Measurements from ENCODE around the gene FHIT. TPM values are rescaled to one million over a fixed set of nuclear protein-coding genes. Genes with fewer than 3 reads are reported as not detected.

Gene FHIT
- total and polyA plus RNA-seq, 5 experiments from 2014 or later, result 11.7 to 32.3 (median 15.5) TPM

- no peak overlapping the region for H3K4me3 Mint-ChIP-seq
- no peaks in the 10 kb centered on the region for H3K4me1 Mint-ChIP-seq
These were observed 447.8 kb downstream of the FHIT start for GRCh38 chr3:60803216-60804173.

GRCh38 chr3:60801307-60801706 lies 449.9 kb downstream of the FHIT start:
- peaks cover 0 to 4% (median 0%) of the 10 kb centered on the region in 3 donors for H3K36me3 Mint-ChIP-seq
- no peak overlapping the region for H3K27ac Mint-ChIP-seq
- H3K9me3 Mint-ChIP-seq, result peaks cover 0 to 10% (median 0%) of the 10 kb centered on the region in 9 donors
- POLR2A ChIA-PET, result no interaction called here
- no peaks in the 10 kb centered on the region for H3K27me3 Mint-ChIP-seq
- no peak for ATAC-seq
- no peaks in the 10 kb centered on the region for H3K4me1 Mint-ChIP-seq
- H3K4me3 Mint-ChIP-seq, result no peak overlapping the region
- DNase-seq, result no peak

More at GRCh38 chr3:60803216-60804173, 447.8 kb downstream of the FHIT start:
- DNase-seq, result no peak
- POLR2A ChIA-PET, result no interaction called here
- Mint-ChIP-seq H3K9me3 (peaks cover 0 to 10% (median 0%) of the 10 kb centered on the region in 9 donors), H3K27me3 (no peaks in the 10 kb centered on the region), H3K36me3 (peaks cover 0 to 4% (median 0%) of the 10 kb centered on the region in 3 donors), H3K27ac (peak overlapping the region in 1 of 10 donors; percentile 22)
- no peak for ATAC-seq

GRCh38 chr3:60798456-60798855 lies 452.8 kb downstream of the FHIT start:
- DNase-seq (no peak), ATAC-seq (no peak)
- H3K4me3 Mint-ChIP-seq, result no peak overlapping the region
- H3K27ac Mint-ChIP-seq, result no peak overlapping the region
- H3K27me3 Mint-ChIP-seq, result no peaks in the 10 kb centered on the region
- no peaks in the 10 kb centered on the region for H3K36me3 Mint-ChIP-seq
- POLR2A ChIA-PET, result no interaction called here
- H3K9me3 Mint-ChIP-seq, result peaks cover 0 to 10% (median 0%) of the 10 kb centered on the region in 9 donors
- no peaks in the 10 kb centered on the region for H3K4me1 Mint-ChIP-seq

- Mint-ChIP-seq H3K4me3 (no peak overlapping the region), H3K27me3 (no peaks in the 10 kb centered on the region), H3K9me3 (no peaks in the 10 kb centered on the region), H3K4me1 (no peaks in the 10 kb centered on the region), H3K27ac (no peak overlapping the region), H3K36me3 (no peaks in the 10 kb centered on the region)
- POLR2A ChIA-PET, result no interaction called here
- ATAC-seq, result no peak
- DNase-seq, result no peak
These were observed 458.9 kb downstream of the FHIT start for GRCh38 chr3:60792249-60792852.

GRCh38 chr3:60788185-60788584 lies 463.1 kb downstream of the FHIT start:
- H3K4me3 Mint-ChIP-seq, result no peak overlapping the region
- H3K36me3 Mint-ChIP-seq, result peaks cover 0 to 13% (median 4%) of the 10 kb centered on the region in 3 donors
- H3K27me3 Mint-ChIP-seq, result no peaks in the 10 kb centered on the region
- POLR2A ChIA-PET, result no interaction called here
- DNase-seq (no peak), ATAC-seq (no peak)
- H3K9me3 Mint-ChIP-seq, result peaks cover 0 to 18% (median 4%) of the 10 kb centered on the region in 9 donors
- no peaks in the 10 kb centered on the region for H3K4me1 Mint-ChIP-seq
- H3K27ac Mint-ChIP-seq, result no peak overlapping the region

GRCh38 chr3:60781935-60782334 lies 469.3 kb downstream of the FHIT start:
- Mint-ChIP-seq H3K4me1 (no peaks in the 10 kb centered on the region), H3K27ac (no peak overlapping the region), H3K4me3 (no peak overlapping the region), H3K27me3 (no peaks in the 10 kb centered on the region), H3K9me3 (peaks cover 0 to 39% (median 11%) of the 10 kb centered on the region in 9 donors), H3K36me3 (peaks cover 0 to 27% (median 20%) of the 10 kb centered on the region in 3 donors)
- no peak for ATAC-seq
- DNase-seq, result no peak
- POLR2A ChIA-PET, result no interaction called here

- ATAC-seq (no peak), DNase-seq (no peak)
- Mint-ChIP-seq H3K4me3 (no peak overlapping the region), H3K36me3 (peaks cover 0 to 32% (median 28%) of the 10 kb centered on the region in 3 donors), H3K9me3 (peaks cover 0 to 50% (median 14%) of the 10 kb centered on the region in 9 donors), H3K27ac (no peak overlapping the region), H3K27me3 (no peaks in the 10 kb centered on the region), H3K4me1 (no peaks in the 10 kb centered on the region)
- POLR2A ChIA-PET, result no interaction called here
These were observed 471.6 kb downstream of the FHIT start for GRCh38 chr3:60779637-60780036.

GRCh38 chr3:60775985-60776384 lies 475.3 kb downstream of the FHIT start:
- H3K27me3 Mint-ChIP-seq, result no peaks in the 10 kb centered on the region
- ATAC-seq (no peak), DNase-seq (no peak)
- no peak overlapping the region for H3K27ac Mint-ChIP-seq
- H3K9me3 Mint-ChIP-seq, result peaks cover 0 to 21% (median 6%) of the 10 kb centered on the region in 9 donors
- no peak overlapping the region for H3K4me3 Mint-ChIP-seq
- POLR2A ChIA-PET, result no interaction called here
- no peaks in the 10 kb centered on the region for H3K4me1 Mint-ChIP-seq
- peaks cover 0 to 12% (median 10%) of the 10 kb centered on the region in 3 donors for H3K36me3 Mint-ChIP-seq

- Mint-ChIP-seq H3K36me3 (peaks cover 0 to 13% (median 8%) of the 10 kb centered on the region in 3 donors), H3K4me1 (no peaks in the 10 kb centered on the region), H3K27me3 (no peaks in the 10 kb centered on the region), H3K27ac (no peak overlapping the region), H3K9me3 (peaks cover 0 to 17% (median 6%) of the 10 kb centered on the region in 9 donors), H3K4me3 (no peak overlapping the region)
- POLR2A ChIA-PET, result no interaction called here
- no peak for ATAC-seq
- no peak for DNase-seq
These were observed 476.6 kb downstream of the FHIT start for GRCh38 chr3:60774617-60775016.

GRCh38 chr3:60772584-60772983 lies 478.7 kb downstream of the FHIT start:
- H3K4me3 Mint-ChIP-seq, result no peak overlapping the region
- H3K27me3 Mint-ChIP-seq, result no peaks in the 10 kb centered on the region
- POLR2A ChIA-PET, result no interaction called here
- no peaks in the 10 kb centered on the region for H3K4me1 Mint-ChIP-seq
- DNase-seq, result no peak
- no peak overlapping the region for H3K27ac Mint-ChIP-seq
- no peak for ATAC-seq
- H3K36me3 Mint-ChIP-seq, result peaks cover 0 to 19% (median 8%) of the 10 kb centered on the region in 3 donors
- H3K9me3 Mint-ChIP-seq, result peaks cover 0 to 17% (median 6%) of the 10 kb centered on the region in 9 donors

GRCh38 chr3:60771766-60772165 lies 479.5 kb downstream of the FHIT start:
- ATAC-seq, result no peak
- POLR2A ChIA-PET, result no interaction called here
- H3K36me3 Mint-ChIP-seq, result peaks cover 0 to 15% (median 8%) of the 10 kb centered on the region in 3 donors
- H3K4me1 Mint-ChIP-seq, result no peaks in the 10 kb centered on the region
- DNase-seq, result no peak
- no peak overlapping the region for H3K4me3 Mint-ChIP-seq
- H3K9me3 Mint-ChIP-seq, result peaks cover 0 to 17% (median 6%) of the 10 kb centered on the region in 9 donors
- no peaks in the 10 kb centered on the region for H3K27me3 Mint-ChIP-seq
- no peak overlapping the region for H3K27ac Mint-ChIP-seq

GRCh38 chr3:60770532-60770931 lies 480.7 kb downstream of the FHIT start:
- H3K9me3 Mint-ChIP-seq, result peaks cover 0 to 9% (median 3%) of the 10 kb centered on the region in 9 donors
- no peaks in the 10 kb centered on the region for H3K4me1 Mint-ChIP-seq
- H3K36me3 Mint-ChIP-seq, result peaks cover 0 to 7% (median 2%) of the 10 kb centered on the region in 3 donors
- no peak overlapping the region for H3K4me3 Mint-ChIP-seq
- no peak for ATAC-seq
- H3K27me3 Mint-ChIP-seq, result no peaks in the 10 kb centered on the region
- POLR2A ChIA-PET, result no interaction called here
- DNase-seq, result no peak
- H3K27ac Mint-ChIP-seq, result no peak overlapping the region

- POLR2A ChIA-PET, result no interaction called here
- H3K9me3 Mint-ChIP-seq, result no peaks in the 10 kb centered on the region
- no peaks in the 10 kb centered on the region for H3K4me1 Mint-ChIP-seq
- ATAC-seq, result no peak
- H3K27me3 Mint-ChIP-seq, result no peaks in the 10 kb centered on the region
- peaks cover 0 to 7% (median 0%) of the 10 kb centered on the region in 3 donors for H3K36me3 Mint-ChIP-seq
- H3K27ac Mint-ChIP-seq, result no peak overlapping the region
- H3K4me3 Mint-ChIP-seq, result no peak overlapping the region
- DNase-seq, result no peak
These were observed 483.7 kb downstream of the FHIT start for GRCh38 chr3:60767536-60767935.

Measured in naive thymus-derived CD8-positive, alpha-beta T cell (primary cell).